ENCODE measurements around the gene IL1RL1.
"Not testable (repeated sequence)": the region's sequence is repeated elsewhere in the genome, so short reads cannot be mapped to it uniquely, and the experiment has no call there.

Gene IL1RL1

GRCh38 chr2:102294802-102295489 lies 16.4 kb upstream of the IL1RL1 start:
- DNase-seq = no peak

GRCh38 chr2:102295566-102295965 lies 15.8 kb upstream of the IL1RL1 start:
- no peak for DNase-seq

- no peak for DNase-seq
Measured at GRCh38 chr2:102296449-102296848, 14.9 kb upstream of the IL1RL1 start.

GRCh38 chr2:102297891-102298290 lies 13.5 kb upstream of the IL1RL1 start:
- DNase-seq = no peak

GRCh38 chr2:102301867-102302362 lies 9.4 kb upstream of the IL1RL1 start:
- DNase-seq = no peak

DNA sequence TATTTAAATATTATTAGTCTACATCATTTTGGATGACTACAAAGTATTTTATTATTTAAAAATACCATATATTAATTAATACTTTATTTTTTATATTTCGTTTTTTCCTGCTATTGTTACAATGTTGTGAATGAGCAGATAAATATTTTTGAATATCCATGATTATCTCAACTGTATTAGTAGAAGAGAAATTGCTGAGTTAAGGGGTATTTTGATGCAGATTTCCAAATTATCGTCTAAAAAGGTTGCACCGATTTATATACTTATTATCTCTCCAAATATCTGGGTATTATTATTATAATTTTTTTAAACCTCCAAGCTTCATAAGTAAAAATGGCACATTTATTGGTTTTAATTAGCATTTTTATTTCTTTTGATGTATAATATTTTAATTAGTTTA lies 8.9 kb upstream of the IL1RL1 start:
- DNase-seq = no peak

DNA sequence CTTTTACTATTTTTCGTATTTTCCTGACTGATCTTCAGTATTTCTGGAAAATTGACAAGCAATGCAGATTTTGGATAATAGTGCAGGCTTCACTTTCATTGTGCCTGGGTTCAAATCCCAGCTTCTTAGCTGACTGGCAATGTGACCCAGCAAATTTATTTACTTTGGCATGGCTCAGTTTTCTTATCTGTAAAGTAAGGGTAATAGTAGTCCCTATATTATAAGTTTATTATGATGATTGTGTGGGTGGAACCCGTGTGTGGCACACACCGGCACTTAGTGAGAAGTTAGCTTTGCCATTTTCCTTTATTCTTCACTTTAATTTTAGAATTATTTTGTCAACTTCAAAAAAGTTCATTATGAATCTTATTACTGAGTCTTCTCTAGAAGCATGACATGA lies 7.8 kb upstream of the IL1RL1 start:
- no peak for DNase-seq

- DNase-seq = peak; percentile 27
Measured at GRCh38 chr2:102304268-102304667, 7.1 kb upstream of the IL1RL1 start.

DNA sequence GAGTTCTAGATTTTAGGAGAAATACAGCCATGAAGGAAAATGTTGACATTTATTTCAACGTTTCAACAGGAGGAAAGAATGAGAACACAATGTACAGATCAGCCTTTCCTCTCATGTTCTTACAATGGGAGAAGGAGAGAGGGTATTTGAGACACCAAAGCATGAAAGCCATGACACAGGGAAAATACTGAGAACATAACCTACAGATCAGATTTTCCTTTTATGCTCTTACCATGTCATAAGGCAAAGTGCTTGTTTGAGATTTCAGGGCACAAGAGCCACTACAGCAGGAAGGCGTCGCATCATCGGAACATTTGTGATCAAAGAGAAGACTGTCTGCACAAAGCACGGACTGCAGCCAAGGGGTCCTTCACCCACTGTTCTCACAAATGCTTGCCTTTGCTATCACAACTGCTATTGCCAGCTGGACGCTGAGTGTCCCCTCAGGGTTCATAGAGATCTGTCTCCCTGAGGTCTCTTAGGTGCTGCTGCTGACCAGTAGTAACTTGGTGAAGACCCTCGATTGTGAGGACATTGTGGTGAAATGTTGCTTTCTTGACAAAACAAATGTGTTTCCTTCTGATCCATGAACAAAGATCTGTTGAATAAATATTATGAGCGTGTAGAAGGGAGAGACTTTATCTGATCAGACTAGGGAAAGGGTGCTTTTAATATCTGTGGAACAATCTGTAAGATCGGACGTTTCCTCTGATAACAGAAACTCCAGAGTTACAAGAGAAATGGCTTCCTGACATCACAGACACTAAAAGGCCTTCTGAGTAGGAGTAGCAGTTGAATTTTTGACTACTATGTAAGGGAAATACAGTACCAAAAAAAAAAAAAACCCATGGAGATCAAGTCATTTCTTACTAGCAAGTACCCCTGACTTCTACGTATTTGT lies 6.4 kb upstream of the IL1RL1 start:
- no peak for DNase-seq

DNA sequence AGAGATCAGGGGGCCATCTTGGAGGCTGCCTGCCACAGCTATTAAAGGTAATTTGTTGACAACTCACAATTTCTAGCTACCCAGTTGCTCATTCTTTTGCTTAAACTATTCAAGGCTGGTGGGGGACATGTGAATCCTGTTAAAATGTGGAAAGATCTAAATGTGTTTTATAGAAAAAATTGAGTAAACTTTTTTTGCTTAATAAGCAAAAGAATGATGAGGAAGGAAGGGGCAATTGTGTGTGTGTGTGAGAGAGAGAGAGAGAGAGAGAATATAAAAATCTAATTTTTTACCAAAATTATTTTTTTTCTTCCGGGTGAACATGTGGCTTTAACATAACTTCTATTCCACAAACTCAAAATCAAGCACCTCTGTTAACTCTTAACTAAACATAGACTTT lies 5.2 kb upstream of the IL1RL1 start:
- no peak for DNase-seq

DNA sequence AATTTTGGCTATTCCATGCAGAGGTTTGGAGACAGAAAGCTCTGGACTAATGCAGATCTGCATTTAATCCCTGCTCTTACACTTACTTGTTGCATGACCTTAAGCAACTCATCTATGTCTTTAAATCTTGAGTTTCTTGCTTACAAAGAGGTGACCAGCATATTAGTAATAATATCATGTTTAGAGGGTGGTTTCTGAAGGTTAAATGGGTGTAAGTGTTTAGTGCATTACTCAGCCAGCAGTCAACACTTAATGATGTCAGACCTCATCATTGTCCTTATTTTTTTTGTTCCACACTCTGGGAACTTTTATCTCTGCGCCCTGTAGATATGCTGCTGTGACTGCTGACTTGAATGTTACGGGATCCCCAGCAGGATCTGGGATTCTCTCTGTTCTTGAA lies 1.7 kb downstream of the IL1RL1 start:
- peak; percentile 61 for DNase-seq

DNA sequence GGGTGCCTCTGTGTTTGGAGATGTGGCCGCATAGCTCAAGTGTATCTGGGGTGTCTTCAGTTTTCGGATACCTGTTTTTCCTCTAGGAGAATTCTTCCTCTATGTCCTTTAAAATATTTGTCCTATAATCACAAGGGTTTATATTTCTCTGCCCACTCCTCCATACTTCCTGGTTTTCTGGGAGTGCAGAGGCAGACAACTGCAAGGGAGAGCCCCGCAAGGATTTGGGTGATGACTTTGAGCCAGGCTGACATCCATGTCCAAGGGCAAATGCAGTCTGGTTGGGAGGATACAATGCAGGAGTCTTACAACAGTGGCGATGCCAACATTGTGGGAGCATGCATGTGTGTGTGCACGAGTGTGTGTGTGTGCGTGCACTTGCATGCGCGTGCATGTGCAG lies 2.1 kb downstream of the IL1RL1 start:
- no peak for DNase-seq

DNA sequence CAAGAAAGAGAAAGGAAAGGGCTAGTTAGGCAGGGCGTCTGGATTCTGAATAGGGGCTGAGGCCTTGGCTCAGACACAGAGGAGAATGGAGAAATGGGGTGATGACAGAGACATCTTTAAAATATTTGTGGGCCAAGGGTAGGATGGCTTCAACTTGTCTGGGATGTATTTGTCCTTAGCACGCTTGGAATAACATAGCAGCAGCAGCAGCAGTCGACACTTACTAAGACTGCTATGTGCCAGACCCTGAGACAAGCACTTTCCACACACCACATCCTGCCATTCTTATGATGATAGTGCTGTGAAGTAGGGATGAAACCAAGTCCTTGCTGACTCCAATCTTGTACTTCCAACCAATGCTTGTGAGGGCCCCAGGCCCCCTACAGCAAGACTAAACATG lies 2.6 kb downstream of the IL1RL1 start:
- DNase-seq = peak; percentile 48

GRCh38 chr2:102315921-102316320 lies 4.6 kb downstream of the IL1RL1 start:
- DNase-seq = no peak

GRCh38 chr2:102317715-102318114 lies 6.4 kb downstream of the IL1RL1 start:
- no peak for DNase-seq

DNA sequence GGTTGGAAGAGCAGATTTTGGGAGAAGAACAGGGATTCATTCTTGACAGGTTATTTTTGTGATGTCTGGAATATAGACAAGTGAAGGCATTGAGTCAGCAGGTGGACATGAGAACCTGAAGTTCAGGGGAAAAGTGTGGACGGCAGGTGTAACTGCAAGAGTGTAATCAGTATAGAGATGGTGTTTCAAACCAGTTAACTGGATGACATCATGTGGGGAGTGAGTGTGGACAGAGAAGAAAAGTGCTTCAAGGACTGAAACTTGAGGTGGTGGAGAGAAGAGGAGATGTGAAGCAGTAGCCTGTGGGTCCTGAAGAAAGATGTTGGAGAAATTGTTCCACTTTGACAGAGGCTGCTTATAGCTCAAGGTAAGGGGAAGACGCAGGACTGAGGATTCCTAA lies 7.1 kb downstream of the IL1RL1 start:
- no peak for DNase-seq

GRCh38 chr2:102321941-102322719 lies 10.8 kb downstream of the IL1RL1 start:
- DNase-seq = no peak

- DNase-seq = not testable (repeated sequence)
Measured at GRCh38 chr2:102324914-102325313, 13.6 kb downstream of the IL1RL1 start.

- DNase-seq = no peak
Measured at GRCh38 chr2:102331311-102331980, 20.1 kb downstream of the IL1RL1 start.

DNA sequence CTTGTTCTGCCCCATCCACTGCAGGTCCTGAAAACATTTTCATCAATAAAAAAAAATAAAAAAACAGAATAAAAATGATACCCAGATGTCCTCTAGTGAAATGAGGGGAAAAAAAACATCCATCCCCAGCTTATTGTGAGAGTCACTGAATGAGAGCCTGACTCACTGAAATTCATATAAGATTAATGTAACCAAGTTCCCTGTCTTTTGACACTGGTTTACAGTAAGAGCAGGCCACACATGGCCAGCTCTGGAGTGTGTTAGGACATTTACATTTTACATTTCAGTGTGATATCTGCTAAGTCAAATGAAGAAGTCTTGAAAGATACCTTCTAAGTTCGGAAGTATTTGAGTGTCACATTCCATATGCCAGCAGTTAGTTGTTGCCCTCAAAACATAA lies 23.1 kb downstream of the IL1RL1 start:
- no peak for DNase-seq

DNA sequence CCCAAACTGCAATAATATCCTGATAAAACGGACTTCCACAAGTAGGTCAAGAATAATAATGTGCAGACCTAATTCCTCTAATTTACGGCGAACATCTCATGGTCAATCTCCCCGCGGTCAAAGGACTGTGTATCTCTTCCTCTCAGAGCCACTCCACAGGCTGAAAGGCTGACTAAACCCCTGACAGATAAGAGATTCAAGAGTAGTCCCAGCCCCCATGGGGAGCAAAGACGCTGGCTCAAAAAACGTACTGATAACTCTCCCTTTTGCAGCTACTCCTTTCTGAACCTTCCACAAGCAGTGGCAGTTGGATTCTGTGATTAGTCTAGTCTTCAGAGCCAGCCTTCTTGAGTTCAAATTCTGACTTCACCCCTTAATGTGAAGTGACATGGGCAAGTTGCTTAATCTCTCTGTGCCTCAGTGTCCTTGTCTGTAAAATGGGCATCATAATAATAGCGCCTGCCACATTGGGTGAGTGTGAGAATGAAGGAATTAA lies 24.6 kb downstream of the IL1RL1 start:
- DNase-seq = no peak

DNA sequence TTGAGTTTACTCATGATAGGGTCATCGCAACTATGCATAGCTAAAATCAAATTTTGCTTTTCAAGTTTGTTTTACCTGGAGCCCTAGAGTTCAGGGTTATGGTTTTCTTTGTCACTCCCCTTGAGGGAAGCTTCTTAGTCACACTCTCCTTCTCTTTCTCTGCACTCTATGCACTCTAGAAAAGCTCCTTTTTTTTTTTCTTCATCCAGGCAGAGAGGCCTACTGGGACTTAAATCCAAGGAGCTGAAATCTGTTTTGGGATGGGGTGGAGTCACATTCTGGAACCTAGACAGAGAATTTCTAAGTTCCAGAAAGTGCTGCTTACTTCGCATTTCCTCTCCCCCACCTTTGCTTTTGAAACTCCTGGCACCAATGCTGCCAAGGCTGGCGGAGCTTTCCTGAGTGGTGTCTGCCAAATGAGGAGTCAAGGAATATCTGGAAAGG lies 25.2 kb downstream of the IL1RL1 start:
- no peak for DNase-seq

- DNase-seq = peak; percentile 31
Measured at GRCh38 chr2:102337012-102337411, 25.6 kb downstream of the IL1RL1 start.
